ENCODE data around the gene ZNF319. TPM values are rescaled to one million over a fixed set of nuclear protein-coding genes. Genes with fewer than 3 reads are reported as not detected.

ZNF319 gene
- total and polyA plus RNA-seq, 5 donors from 2014 or later = 2.6 to 13.2 (median 6.0) TPM

- Mint-ChIP-seq H3K36me3 (no peaks in the 10 kb centered on the region), H3K4me1 (peaks cover 4 to 25% (median 13%) of the 10 kb centered on the region in 4 donors), H3K27me3 (peaks cover 9% of the 10 kb centered on the region), H3K27ac (peak overlapping the region in 1 of 3 donors; percentile 40), H3K9me3 (no peaks in the 10 kb centered on the region), H3K4me3 (peak overlapping the region in 1 of 4 donors; percentile 61)
- Histone ChIP-seq H3K9me3 (ENCODE audit: control insufficient read depth in 2 of 2, low read length in 2 of 2) (no peaks in the 10 kb centered on the region), H3K36me3 (ENCODE audit: control insufficient read depth, insufficient read depth, low read length) (peaks cover 11% of the 10 kb centered on the region), H3K27me3 (ENCODE audit: control insufficient read depth, insufficient read depth, low read length) (no peaks in the 10 kb centered on the region), H3K4me3 (ENCODE audit: low read depth, low read length) (no peak overlapping the region), H3K27ac (ENCODE audit: insufficient read depth, low read length, poor library complexity, severe bottlenecking) (no peak overlapping the region), H3K4me1 (ENCODE audit: control insufficient read depth, insufficient read depth, low read length, poor library complexity, severe bottlenecking) (peaks cover 25% of the 10 kb centered on the region)
- ATAC-seq (ENCODE audit: low read depth in 2 of 2) = no peak
- DNase-seq = no peak
Observed at GRCh38 chr16:58021661-58022551, 21.4 kb upstream of the ZNF319 start.

- H3K27ac Mint-ChIP-seq = peak overlapping the region; percentile 23 to 99 (median 85)
Observed at GRCh38 chr16:58020628-58021521, 20.4 kb upstream of the ZNF319 start.

GRCh38 chr16:58019866-58020538, 19.5 kb upstream of the ZNF319 start:
- Histone ChIP-seq H3K27ac (ENCODE audit: insufficient read depth, low read length, poor library complexity, severe bottlenecking) (peak overlapping the region; percentile 39), H3K9me3 (ENCODE audit: control insufficient read depth in 2 of 2, low read length in 2 of 2) (no peaks in the 10 kb centered on the region), H3K27me3 (ENCODE audit: control insufficient read depth, insufficient read depth, low read length) (no peaks in the 10 kb centered on the region), H3K36me3 (ENCODE audit: control insufficient read depth, insufficient read depth, low read length) (peaks cover 19% of the 10 kb centered on the region), H3K4me3 (ENCODE audit: low read depth, low read length) (no peak overlapping the region), H3K4me1 (ENCODE audit: control insufficient read depth, insufficient read depth, low read length, poor library complexity, severe bottlenecking) (peaks cover 12% of the 10 kb centered on the region)
- peaks cover 6% of the 10 kb centered on the region for H3K27me3 Mint-ChIP-seq
- H3K4me3 Mint-ChIP-seq = no peak overlapping the region
- DNase-seq (no peak), ATAC-seq (ENCODE audit: low read depth in 2 of 2) (no peak)
- peak overlapping the region; percentile 23 to 99 (median 85) for H3K27ac Mint-ChIP-seq
- no peaks in the 10 kb centered on the region for H3K9me3 Mint-ChIP-seq
- peaks cover 2 to 24% (median 10%) of the 10 kb centered on the region in 4 donors for H3K4me1 Mint-ChIP-seq
- H3K36me3 Mint-ChIP-seq = no peaks in the 10 kb centered on the region

More at GRCh38 chr16:58020628-58021521, 20.4 kb upstream of the ZNF319 start:
- Mint-ChIP-seq H3K9me3 (no peaks in the 10 kb centered on the region), H3K4me3 (peak overlapping the region in 1 of 4 donors; percentile 73), H3K36me3 (no peaks in the 10 kb centered on the region), H3K27me3 (peaks cover 9% of the 10 kb centered on the region), H3K4me1 (peaks cover 4 to 25% (median 13%) of the 10 kb centered on the region in 4 donors)
- Histone ChIP-seq H3K9me3 (ENCODE audit: control insufficient read depth in 2 of 2, low read length in 2 of 2) (no peaks in the 10 kb centered on the region), H3K27ac (ENCODE audit: insufficient read depth, low read length, poor library complexity, severe bottlenecking) (peak overlapping the region; percentile 39), H3K4me3 (ENCODE audit: low read depth, low read length) (no peak overlapping the region), H3K27me3 (ENCODE audit: control insufficient read depth, insufficient read depth, low read length) (no peaks in the 10 kb centered on the region), H3K4me1 (ENCODE audit: control insufficient read depth, insufficient read depth, low read length, poor library complexity, severe bottlenecking) (peaks cover 18% of the 10 kb centered on the region), H3K36me3 (ENCODE audit: control insufficient read depth, insufficient read depth, low read length) (peaks cover 11% of the 10 kb centered on the region)
- ATAC-seq (ENCODE audit: low read depth in 2 of 2) = peak; percentile 43 to 54
- DNase-seq = peak; percentile 44 to 64 (median 55)

GRCh38 chr16:58018803-58019202, 18.3 kb upstream of the ZNF319 start:
- Histone ChIP-seq H3K4me1 (ENCODE audit: control insufficient read depth, insufficient read depth, low read length, poor library complexity, severe bottlenecking) (peaks cover 3% of the 10 kb centered on the region), H3K9me3 (ENCODE audit: control insufficient read depth in 2 of 2, low read length in 2 of 2) (no peaks in the 10 kb centered on the region), H3K36me3 (ENCODE audit: control insufficient read depth, insufficient read depth, low read length) (peaks cover 19% of the 10 kb centered on the region), H3K4me3 (ENCODE audit: low read depth, low read length) (no peak overlapping the region), H3K27ac (ENCODE audit: insufficient read depth, low read length, poor library complexity, severe bottlenecking) (no peak overlapping the region), H3K27me3 (ENCODE audit: control insufficient read depth, insufficient read depth, low read length) (no peaks in the 10 kb centered on the region)
- H3K36me3 Mint-ChIP-seq = no peaks in the 10 kb centered on the region
- ATAC-seq (ENCODE audit: low read depth in 2 of 2) (no peak), DNase-seq (no peak)
- H3K27me3 Mint-ChIP-seq = no peaks in the 10 kb centered on the region
- no peaks in the 10 kb centered on the region for H3K9me3 Mint-ChIP-seq
- H3K4me1 Mint-ChIP-seq = peaks cover 0 to 17% (median 5%) of the 10 kb centered on the region in 4 donors
- peak overlapping the region in 1 of 3 donors; percentile 29 for H3K27ac Mint-ChIP-seq
- no peak overlapping the region for H3K4me3 Mint-ChIP-seq

- Histone ChIP-seq H3K9me3 (ENCODE audit: control insufficient read depth in 2 of 2, low read length in 2 of 2) (no peaks in the 10 kb centered on the region), H3K4me3 (ENCODE audit: low read depth, low read length) (no peak overlapping the region), H3K27ac (ENCODE audit: insufficient read depth, low read length, poor library complexity, severe bottlenecking) (no peak overlapping the region), H3K4me1 (ENCODE audit: control insufficient read depth, insufficient read depth, low read length, poor library complexity, severe bottlenecking) (peaks cover 3% of the 10 kb centered on the region), H3K27me3 (ENCODE audit: control insufficient read depth, insufficient read depth, low read length) (no peaks in the 10 kb centered on the region), H3K36me3 (ENCODE audit: control insufficient read depth, insufficient read depth, low read length) (peaks cover 32% of the 10 kb centered on the region)
- H3K4me3 Mint-ChIP-seq = no peak overlapping the region
- no peak overlapping the region for H3K27ac Mint-ChIP-seq
- no peaks in the 10 kb centered on the region for H3K9me3 Mint-ChIP-seq
- ATAC-seq (ENCODE audit: low read depth in 2 of 2) (no peak), DNase-seq (no peak)
- no peaks in the 10 kb centered on the region for H3K27me3 Mint-ChIP-seq
- H3K36me3 Mint-ChIP-seq = no peaks in the 10 kb centered on the region
- H3K4me1 Mint-ChIP-seq = peaks cover 0 to 15% (median 4%) of the 10 kb centered on the region in 4 donors
Observed at GRCh38 chr16:58016840-58017446, 16.5 kb upstream of the ZNF319 start.

- H3K4me3 ChIP-seq (ENCODE audit: low read depth, low read length) = no peak overlapping the region
- no peaks in the 10 kb centered on the region for H3K27me3 ChIP-seq (ENCODE audit: control insufficient read depth, insufficient read depth, low read length)
- no peak for DNase-seq
- Mint-ChIP-seq H3K36me3 (peaks cover 13% of the 10 kb centered on the region), H3K4me1 (no peaks in the 10 kb centered on the region), H3K27me3 (no peaks in the 10 kb centered on the region), H3K4me3 (no peak overlapping the region), H3K27ac (no peak overlapping the region), H3K9me3 (no peaks in the 10 kb centered on the region)
- no peak for ATAC-seq (ENCODE audit: low read depth in 2 of 2)
- H3K9me3 ChIP-seq (ENCODE audit: control insufficient read depth in 2 of 2, low read length in 2 of 2) = no peaks in the 10 kb centered on the region
- H3K27ac ChIP-seq (ENCODE audit: insufficient read depth, low read length, poor library complexity, severe bottlenecking) = no peak overlapping the region
- no peaks in the 10 kb centered on the region for H3K4me1 ChIP-seq (ENCODE audit: control insufficient read depth, insufficient read depth, low read length, poor library complexity, severe bottlenecking)
- peaks cover 54% of the 10 kb centered on the region for H3K36me3 ChIP-seq (ENCODE audit: control insufficient read depth, insufficient read depth, low read length)
Observed at GRCh38 chr16:58013201-58013956, 12.9 kb upstream of the ZNF319 start.

Data from CD4-positive, CD25-positive, alpha-beta regulatory T cell (primary cell).